ENCODE measurements around the gene SETD5.
"Not testable (repeated sequence)": the region's sequence is repeated elsewhere in the genome, so short reads cannot be mapped to it uniquely, and the experiment has no call there.

SETD5 gene

DNA sequence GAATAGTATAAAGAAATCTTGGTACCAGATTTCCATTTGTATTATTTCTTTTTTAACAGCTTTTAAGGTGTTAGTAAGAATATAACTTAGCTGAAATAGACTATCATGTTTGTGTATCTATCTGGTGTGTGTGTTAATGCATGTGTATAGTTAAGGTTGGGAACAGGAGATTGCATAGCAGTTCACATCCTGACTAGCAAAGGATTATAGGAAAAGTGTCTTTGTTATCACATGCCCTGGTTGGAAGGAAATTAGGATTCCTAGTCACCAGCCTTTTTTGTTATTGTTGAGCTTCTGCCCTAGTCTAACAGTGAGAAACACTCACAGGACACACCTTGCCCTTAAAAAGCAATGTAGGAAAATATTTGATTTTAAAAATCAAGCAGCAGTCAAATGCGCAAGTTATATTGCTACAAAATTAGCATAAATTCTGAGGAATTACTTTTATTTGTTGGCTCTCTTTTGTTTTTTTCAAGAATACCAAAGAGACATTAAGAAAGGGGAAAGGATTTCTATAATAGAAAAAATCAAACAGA lies 58.2 kb downstream of the SETD5 start:
- DNase-seq (ENCODE audit: low spot score): no peak

DNA sequence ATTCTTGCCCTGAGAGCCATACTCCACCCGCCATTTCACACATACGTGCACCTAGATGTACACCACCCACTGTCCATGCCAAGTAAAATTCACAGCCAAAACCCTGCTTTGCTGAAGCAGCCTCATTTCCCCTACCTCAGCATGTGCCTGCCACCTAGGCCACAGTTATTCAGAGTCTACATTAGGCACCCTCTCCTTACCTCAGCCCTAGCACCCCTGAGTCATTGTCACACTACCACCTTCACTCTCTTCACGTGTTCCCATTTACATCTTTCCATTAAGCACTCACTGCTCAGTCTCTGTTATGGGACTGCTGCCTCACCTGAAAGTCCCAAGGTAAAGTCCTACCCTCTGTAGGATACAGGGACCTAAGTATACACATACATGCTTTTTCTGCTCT lies 70.0 kb downstream of the SETD5 start:
- DNase-seq (ENCODE audit: low spot score): no peak

DNA sequence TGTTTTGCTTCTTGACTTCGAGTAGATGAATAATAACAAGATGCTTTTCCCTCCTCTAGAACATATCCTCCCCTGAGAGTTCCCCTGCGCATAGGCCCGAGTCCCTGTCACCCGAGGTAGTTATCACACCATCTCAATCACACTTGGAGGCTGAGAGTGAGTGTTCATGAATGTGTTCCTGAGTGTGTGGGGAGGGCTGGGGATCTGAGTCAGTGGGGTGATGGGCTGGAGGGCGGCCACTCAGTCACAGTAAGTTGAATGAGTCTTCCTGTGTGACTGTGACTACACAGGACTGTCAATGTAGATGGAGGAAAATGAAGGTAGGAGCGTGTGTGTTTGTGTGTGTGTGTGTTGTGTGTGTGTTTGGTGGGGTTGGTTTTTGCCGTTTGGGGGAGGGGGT lies 71.0 kb downstream of the SETD5 start:
- DNase-seq (ENCODE audit: low spot score): no peak

DNA sequence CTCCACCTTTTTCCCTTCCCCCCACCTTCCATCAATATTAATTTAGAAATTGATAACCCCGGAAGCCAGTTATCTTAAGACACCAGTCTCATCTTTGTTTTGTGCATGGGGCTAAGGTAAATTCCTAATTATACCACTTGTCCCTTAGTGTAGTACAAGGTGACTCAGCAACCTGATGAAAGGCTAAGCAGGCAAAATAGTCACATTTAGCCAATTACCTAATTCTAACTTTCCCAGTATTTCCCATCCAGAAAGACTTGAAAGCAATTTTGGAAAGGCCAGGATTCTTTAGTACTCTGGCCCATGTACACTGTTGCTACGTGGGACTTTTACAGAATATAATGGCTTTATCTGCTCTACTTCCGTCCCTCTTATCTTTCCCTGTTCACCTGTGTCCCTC lies 72.6 kb downstream of the SETD5 start:
- DNase-seq (ENCODE audit: low spot score): no peak

DNA sequence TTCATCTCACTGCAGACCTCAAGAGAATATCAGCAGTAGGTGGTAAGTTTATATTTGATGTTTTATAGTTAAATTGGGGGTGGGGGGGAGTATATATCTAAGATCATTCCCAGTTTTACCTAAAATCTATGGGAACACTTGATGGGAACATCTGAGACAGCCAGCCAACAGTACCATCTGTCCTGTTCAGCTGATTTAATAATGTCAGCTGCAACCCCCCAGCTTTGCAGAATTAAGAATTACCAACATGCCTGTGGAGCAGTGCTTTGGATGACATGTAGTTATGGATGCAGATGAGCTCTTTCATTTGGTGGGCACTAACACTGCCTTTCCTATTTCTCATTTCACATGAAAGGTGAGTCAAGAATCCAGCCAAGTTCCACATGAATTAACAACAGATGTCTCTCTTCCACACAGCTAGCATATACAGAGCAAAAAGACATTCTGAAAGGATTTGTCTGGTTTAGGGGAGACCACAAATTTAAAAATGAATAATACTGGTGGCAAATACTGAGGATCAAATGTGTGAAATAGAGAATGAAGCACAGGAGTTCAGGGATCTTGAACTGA lies 76.2 kb downstream of the SETD5 start:
- no peak for DNase-seq (ENCODE audit: low spot score)

DNA sequence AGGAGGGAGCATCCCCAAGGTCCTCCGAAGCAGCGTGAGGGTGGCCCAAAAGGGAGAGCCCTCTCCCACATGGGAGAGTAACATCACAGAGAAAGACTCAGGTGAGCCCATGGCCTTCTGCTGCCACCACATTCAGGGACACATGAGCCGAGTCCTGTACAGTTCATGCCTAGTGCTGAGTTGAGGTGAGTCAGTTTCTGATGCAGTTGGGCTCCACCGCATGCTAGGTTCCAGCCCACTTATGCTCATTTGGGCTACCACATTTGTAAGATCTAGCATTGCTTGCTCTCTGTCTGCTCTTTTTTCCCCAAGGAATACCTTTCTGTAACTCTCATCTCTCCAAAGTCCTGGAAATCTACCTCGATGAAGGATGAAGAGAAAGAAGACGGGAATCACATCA lies 77.1 kb downstream of the SETD5 start:
- no peak for DNase-seq (ENCODE audit: low spot score)

DNA sequence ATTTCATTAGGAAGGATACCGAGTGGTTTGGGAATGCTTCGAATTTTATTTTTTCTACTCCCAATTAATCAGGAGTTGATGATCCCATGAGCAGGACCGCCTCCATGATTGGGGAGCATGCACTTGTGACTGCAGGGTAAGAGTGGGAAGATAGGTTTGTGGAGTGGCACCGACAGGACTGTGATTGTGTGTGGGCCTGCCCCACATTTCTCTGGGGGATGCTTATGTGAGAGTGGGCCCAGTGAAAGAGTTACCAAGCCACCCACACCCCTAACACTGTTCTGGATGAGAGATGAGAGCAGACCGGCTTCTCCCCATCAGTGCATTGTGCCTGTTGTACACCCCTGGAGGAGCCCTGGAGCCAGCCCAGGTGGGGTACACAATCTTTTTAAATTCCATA lies 79.5 kb downstream of the SETD5 start:
- DNase-seq (ENCODE audit: low spot score): no peak

DNA sequence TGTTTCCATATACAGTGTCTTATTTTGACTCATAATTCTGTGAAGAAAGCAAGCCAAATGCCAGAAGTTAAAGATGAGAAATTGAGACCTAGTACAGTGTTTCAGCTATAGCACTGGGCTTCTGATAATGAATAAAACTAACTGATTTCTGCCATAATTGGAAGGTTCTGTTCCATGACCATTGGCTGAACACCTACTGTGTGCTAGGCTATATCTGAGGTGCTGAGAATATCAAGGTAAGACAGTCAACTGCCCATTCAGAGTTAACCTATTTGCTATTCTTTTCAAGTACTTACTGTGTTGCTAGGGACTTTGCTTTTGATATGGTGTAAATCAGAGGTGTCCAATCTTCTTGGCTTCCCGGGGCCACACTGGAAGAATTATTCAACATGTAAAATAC lies 82.8 kb downstream of the SETD5 start:
- DNase-seq (ENCODE audit: low spot score): no peak

DNA sequence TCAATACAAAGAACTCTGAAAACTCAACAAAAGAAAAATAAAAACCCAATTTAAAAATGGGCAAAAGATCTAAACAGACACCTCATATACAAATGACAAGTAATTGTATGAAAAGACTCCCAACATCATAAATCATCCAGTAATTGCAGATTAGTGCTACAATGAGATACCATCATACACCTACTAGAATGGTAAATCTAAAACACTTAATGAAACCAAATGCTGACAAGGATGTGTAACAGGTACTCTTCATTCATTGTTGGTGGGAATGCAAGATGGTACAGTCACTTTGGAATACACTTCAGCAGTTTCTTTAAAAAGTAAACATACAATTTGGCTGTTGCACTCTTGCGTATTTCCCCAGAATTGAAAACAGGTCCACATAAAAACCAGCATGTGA lies 87.8 kb downstream of the SETD5 start:
- DNase-seq (ENCODE audit: low spot score): no peak

DNA sequence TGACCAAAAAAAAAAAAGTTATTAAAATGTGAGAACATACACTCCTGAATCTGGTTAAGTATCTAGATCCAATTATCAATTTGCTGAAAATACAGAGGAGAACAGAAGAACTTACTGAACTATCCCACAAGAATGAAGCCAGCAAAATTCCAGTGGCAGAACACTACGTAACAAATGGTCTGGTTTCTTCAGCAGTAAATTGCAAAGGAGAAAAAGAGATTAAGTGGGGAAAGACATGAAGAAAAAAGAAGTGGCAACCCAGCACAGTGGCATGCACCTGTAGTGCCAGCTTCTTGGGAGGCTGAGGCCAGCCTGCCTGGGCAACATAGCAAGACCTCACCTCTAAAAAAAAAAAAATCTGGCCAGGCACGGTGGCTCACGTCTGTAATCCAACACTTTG lies 94.1 kb downstream of the SETD5 start:
- no peak for DNase-seq (ENCODE audit: low spot score)

DNA sequence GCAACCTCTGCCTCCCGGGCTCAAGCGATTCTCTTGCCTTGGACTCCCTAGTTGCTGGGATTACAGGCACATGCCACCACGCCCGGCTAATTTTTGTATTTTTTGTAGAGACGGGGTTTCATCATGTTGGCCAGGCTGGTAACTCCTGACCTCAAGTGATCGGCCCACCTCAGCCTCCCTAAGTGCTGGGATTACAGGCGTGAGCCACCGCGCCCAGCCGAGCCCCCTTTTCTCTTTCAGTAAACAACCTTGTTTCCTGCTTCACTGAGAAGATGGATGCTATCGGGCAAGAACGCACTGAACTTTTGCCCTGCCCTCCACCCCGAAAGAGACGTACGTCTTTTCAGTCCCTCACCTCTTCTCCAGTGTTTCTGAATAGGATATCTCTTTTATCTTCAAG lies 96.6 kb downstream of the SETD5 start:
- not testable (repeated sequence) for DNase-seq (ENCODE audit: low spot score)

DNA sequence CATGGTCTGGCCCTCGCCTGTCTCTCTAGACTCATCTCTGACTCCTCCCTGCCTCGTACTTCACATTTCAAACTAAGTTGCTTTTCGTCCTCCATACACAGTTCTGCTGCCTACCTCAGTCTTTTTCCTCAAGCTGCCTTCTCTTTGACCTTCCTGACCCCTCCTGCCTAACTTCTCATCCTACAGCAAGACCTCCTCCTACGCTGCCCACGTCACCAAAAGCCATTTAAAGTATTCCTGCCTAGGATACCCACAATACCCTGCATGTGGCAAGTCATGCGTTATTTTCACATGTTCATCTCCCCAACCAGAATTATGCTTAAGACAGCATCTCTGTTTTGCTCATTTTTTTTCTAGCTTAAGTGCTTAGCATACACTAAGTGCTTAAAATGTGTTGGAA lies 99.5 kb downstream of the SETD5 start:
- DNase-seq (ENCODE audit: low spot score): no peak

DNA sequence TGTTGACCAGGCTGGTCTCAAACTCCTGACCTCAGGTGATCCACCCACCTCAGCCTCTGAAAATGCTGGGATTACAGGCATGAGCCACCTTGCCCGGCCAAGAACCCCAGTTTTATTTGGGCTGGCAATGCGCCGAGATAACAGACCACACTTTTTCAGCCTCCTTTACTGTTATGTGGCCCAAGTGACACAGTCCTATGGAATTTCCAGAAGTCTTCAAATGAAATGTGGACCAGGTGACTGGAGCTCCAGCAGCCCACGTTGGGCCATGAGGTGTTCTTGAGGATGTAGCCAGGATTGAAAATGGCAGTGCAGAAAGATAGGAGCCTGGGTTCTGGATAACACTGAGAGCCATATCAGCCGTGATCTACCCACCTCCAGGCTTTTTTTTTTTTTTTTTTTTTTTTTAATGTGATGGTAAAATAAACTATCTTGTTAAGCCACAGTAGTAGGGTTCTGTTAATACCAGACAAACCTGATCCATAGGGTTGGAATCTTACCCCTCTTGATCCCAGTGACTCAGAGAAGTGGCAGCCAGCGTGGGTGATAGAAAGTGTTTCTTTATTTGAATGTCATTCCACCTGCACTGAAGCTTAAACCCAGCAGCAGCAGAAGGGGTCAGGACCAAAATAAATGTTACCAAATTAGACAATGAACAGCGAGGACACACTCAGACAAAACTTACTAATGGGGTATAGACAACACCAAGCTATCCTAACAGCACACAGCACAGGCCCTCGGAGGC lies 100.6 kb downstream of the SETD5 start:
- DNase-seq (ENCODE audit: low spot score): no peak

DNA sequence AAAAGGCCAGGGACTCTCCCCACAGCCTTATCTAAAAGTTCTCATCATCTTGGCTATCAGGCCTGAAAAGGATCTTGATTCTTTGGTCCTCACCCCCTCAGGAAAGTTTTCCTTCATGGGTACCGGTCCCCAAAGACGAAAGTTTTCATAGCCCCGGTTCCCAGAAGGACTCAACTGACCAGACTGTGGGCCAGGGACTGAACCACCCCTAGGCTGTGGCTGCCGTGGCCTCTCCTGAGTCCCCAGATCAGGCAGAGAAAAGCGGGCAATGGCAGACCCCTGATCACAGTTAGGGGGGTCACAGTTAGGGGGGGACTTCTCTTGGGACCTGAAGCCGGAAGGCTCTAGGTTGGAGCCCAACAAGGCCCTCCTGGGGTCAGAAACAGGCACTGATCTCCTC lies 101.4 kb downstream of the SETD5 start:
- no peak for DNase-seq (ENCODE audit: low spot score)

DNA sequence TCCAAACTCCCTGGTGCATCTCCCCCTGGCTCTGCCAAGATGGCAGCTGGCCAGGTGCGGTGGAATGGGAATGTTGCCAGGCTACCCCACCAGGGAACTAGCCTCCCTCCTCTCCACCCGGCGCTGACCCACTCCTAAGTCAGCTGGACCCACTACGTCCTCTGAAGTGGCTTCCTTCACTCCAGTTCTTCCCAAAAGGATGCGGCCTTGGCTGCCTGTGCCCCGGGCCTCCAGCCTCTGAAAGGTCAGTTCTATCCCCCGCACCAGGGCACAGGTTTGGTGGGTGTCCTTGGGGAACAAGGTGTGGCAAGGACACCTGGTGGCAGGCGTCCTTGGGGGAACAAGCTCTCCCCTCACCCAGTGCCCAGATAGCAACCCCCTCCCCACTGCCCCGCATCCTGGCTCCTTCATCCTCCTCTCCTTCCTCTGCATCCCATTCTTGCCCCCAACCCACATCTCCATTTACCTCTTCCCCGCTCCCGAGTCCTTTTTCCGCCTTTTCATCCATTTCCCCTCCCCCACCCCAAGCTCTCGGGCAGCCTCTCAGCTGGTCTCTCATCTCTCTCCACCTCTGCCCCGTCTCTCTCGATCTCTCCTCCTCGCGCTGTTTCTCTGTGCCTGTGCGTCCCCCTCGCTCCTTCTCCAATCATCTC lies 102.2 kb downstream of the SETD5 start:
- no peak for DNase-seq (ENCODE audit: low spot score)

DNA sequence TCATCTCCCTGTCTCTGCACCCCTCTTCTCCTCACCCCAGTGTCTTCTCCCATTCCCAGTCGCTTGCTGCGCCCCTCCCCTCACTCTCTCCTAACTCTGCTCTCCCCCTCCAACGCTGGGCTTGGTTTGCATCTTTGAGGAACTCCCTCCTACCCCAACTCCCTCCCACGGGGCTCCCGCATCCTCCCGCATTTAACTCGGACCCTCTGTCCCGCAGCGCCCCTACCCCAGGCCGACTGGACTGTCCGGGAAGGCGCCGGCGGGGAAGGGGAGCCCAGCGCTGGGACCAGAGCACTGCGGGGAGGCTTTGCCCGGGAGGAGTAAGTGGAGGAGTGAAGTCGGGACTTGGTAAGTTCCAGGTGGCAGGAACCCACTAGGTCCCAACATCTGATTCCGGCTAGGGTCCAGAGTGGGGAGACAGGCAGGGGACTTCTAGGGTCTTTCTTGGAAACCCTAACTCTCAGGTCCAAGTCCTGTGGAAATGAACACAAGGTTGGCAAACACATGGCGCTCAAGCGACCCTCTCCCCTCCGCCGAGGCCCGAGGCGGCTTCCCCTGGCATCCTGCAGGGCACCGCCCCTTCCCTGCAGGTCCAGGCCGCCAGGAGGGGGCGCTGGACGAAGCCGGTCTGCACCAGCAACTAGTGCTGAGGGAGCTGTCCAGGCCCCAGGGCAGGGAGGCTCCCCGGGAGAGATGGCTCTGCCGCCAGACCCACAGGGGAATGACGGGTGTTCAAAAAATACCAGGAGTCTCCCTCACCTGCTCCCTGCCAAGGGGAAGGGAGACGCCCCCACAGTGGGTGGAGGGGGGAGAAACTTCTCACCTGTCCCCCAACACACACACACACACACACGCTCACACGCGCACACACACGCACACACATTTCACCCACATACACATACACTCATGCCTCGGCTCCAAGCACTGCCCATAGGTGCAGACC lies 103.0 kb downstream of the SETD5 start:
- DNase-seq (ENCODE audit: low spot score): peak; percentile 70

DNA sequence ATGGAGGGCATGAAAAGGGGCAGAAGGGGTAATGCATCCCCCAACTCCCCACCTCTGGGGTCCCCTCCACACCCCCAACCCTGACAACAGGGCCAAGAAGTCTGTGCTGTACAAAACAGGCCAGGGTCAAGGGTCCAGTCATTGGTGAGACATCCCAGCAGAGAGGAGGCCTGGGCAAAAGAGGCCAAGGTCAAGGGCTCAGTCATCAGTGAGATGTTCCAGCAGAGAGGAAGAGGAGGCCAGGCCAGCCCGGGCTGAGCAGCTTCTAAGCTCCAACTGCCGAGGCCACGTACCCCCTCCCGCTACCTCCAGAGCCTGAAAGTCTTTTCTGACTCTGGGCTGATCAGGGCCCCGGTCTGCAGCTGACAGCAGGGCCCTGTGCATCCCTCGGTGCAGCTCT lies 103.8 kb downstream of the SETD5 start:
- no peak for DNase-seq (ENCODE audit: low spot score)

DNA sequence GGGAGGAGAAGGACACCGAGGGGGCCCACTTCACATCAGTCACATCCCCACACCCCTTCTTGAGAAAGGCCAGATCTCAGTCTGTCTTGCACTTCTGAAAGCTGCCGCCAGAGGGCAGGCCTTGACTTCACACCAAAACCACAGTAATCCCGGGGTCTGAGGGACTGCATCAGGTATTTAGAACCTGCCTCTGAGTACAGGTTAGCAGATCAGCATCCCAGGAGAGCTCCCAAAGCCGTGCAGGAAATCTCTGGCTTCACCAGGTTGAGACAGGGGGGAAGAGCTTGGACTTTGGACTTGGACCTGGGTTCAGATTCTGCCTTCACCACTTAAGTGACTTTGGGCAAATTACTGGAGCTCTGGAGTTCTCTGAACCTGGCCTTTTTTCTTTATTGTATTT lies 105.9 kb downstream of the SETD5 start:
- DNase-seq (ENCODE audit: low spot score): no peak

DNA sequence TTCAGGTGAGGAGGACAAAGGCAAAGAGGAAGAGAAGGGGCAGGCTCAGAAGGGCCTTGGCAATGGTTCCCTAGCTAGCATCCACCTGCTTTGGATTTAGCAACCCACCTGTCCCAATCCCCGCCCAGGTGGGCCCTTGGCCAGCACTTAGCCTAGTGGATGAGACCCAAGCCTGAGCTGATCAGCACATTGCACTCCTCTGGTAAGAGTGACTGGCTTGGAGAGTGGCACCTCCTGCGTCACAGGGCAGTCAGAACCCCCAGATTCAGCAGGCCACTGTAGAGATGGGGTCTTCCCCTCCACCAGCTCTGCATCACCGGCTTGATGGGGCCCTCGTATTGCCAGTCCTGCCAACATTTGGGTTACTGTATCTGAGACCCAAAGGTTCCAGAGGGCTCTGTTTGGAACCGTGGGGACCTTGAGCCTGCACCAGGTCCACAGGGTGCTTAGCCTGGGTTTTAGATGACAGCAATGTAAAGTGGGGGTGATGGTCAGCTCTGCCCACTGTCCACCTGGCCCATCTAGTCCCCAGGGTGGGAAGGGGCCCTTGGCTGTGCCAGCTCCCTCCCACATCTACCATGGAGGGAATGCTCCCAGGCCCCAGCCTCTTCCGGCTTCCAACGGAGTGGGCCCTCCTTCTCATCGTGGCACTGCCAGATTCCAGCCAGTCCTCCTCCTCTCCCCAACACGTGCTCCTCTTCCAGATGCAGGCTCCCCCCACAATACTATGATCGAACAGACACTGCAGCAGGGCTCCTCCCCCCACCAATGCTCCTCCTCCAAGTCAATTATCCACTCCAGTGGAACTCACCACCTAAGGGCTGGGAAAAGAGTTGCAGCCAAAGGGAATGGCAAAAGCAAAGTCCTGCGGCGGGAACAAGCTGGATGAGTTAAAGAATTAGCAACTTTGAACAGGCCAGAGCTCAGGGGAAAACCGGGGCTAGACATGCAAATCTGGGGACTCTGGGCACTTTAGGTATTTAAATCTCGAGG lies 110.5 kb downstream of the SETD5 start:
- no peak for DNase-seq (ENCODE audit: low spot score)

DNA sequence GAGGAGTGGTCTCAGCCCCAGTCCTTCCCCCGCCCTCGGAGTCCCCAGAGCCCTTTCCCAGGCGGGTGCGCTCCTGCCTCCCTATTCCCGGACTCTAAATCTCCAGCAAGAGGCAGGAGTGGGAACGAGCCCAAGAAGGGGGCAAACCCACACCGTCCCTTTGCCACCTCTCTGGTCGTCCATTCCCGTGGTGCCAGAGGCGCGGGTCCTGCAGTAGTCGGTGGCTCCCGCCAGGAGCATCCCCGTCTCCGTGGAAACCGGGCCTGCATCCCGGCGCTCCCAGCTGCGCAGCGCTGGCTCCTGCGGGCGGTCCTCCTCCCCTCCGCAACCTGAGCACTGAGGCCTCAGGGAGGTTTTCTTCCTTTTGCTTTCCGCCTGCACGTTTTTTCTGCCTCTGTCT lies 111.4 kb downstream of the SETD5 start:
- no peak for DNase-seq (ENCODE audit: low spot score)

DNA sequence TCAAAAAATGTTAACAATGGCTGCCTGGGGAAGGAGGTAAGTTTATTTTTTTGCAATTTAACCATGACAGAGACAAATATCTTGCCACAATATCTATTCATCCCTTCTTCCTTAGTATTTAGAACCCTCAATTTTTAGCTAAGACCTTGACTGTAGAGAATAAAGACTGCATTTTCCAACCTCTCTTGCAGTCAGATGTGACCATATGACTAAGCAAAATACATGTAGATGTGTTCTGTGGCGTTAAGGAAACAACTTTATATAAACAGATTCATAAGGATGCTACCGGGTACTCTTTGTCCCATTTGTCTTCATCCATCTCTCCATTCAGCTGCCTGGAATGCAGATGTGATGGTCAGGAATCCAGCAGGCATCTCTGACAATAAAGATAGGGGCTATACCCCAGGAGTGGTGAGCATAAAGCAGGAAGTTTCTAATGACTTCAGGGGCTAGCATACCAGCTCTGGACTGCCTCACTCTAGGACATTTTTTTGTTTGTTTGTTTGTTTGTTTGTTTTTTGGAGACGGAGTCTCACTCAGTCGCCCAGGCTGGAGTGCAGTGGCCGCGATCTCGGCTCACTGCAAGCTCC lies 115.1 kb downstream of the SETD5 start:
- DNase-seq (ENCODE audit: low spot score): no peak
